DND-41 (cell line): ENCODE data around the gene CSRP1.

Experiments
- ATAC-seq: fragments of 200-7000 bp; cut with Tn5 transposase; 3 replicates; pipeline ENCODE4 v1.9.1; 2021; ENCODE audit warnings: low read depth; ENCODE audit not compliant: insufficient read depth
- DNase-seq: peaks from one replicate; pipeline ENCODE4 v3.0.0-alpha.2; 2020
- H2AFZ ChIP-seq: 2 replicates; pipeline ENCODE4 v1.6.0; 2012; ENCODE audit warnings: low read depth, low read length
- H3K27ac ChIP-seq: 2 replicates; pipeline ENCODE4 v1.5.1; 2012; ENCODE audit warnings: low read length, inconsistent platforms
- H3K27me3 ChIP-seq: fragments of 200-600 bp; sonication (generic); 2 replicates; pipeline ENCODE4 v1.6.0; 2012; ENCODE audit warnings: low read length, mild to moderate bottlenecking, inconsistent platforms; ENCODE audit not compliant: insufficient read depth, poor library complexity
- H3K36me3 ChIP-seq: 2 replicates; pipeline ENCODE4 v1.5.1; 2012; ENCODE audit warnings: low read length, inconsistent platforms; ENCODE audit not compliant: insufficient read depth
- H3K4me1 ChIP-seq: 2 replicates; pipeline ENCODE4 v1.5.1; 2012; ENCODE audit warnings: mild to moderate bottlenecking, low read length; ENCODE audit not compliant: insufficient read depth
- H3K4me2 ChIP-seq: 2 replicates; pipeline ENCODE4 v1.6.0; 2012; ENCODE audit warnings: mild to moderate bottlenecking, moderate library complexity, low read length, inconsistent platforms; ENCODE audit not compliant: insufficient read depth
- H3K4me3 ChIP-seq, 2 experiments: fragments of 200-600 bp in 1 of 2; shearing (Covaris generic) in 1 of 2; 2 replicates each; pipeline ENCODE4 v1.5.1; 2012 to 2016; ENCODE audit warnings: inconsistent platforms in 2 of 2, low read length in 2 of 2, mild to moderate bottlenecking in 2 of 2, low read depth in 1 of 2, moderate library complexity in 1 of 2
- H3K79me2 ChIP-seq: 2 replicates; pipeline ENCODE4 v1.6.0; 2012; ENCODE audit warnings: low read length, inconsistent platforms; ENCODE audit not compliant: insufficient read depth
- H3K9ac ChIP-seq: 2 replicates; pipeline ENCODE4 v1.6.0; 2012; ENCODE audit warnings: low read depth, mild to moderate bottlenecking, inconsistent platforms, low read length, moderate library complexity
- H3K9me3 ChIP-seq: 2 replicates; pipeline ENCODE4 v1.5.1; 2012; ENCODE audit warnings: low read length, moderate library complexity, mild to moderate bottlenecking, inconsistent platforms; ENCODE audit not compliant: insufficient read depth, severe bottlenecking
- H4K20me1 ChIP-seq: 2 replicates; pipeline ENCODE4 v1.6.0; 2012; ENCODE audit warnings: low read length; ENCODE audit not compliant: insufficient read depth
- EZH2 ChIP-seq: IDR thresholded peaks from 3 replicates; pipeline ENCODE4 v1.6.1; 2012; ENCODE audit warnings: borderline replicate concordance, low read depth, mild to moderate bottlenecking, moderate library complexity, low read length, inconsistent platforms; ENCODE audit not compliant: severe bottlenecking
- TF ChIP-seq, protein P1 (sequence below): IDR thresholded peaks from 2 replicates; pipeline ENCODE4 v1.5.1; 2012; ENCODE audit warnings: borderline replicate concordance, low read length, moderate library complexity, mild to moderate bottlenecking; ENCODE audit not compliant: poor library complexity, severe bottlenecking; ENCODE audit errors: extremely low read depth

CSRP1 gene

DNA sequence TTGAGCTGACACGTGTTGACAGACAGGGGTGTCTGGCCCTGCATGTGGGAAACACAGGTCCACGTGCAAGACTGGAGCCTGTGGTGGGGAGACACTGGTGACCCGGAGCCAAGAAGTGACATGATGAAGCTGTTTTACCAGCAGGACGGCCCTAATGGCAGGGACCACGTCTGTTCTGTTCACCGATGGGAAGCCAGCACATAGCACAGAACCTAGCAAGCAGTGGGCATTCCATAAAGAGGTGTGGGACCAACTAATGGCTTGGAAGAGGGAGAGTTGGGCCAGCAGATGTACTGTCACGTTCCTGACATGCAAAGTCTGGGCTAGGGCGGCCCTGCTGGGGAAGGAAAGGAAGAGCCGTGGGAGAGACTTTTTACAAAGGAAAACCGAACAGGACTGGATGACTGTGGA, 47.3 kb upstream of the CSRP1 start:
- H2AFZ ChIP-seq = no peak overlapping the region
- no peaks in the 10 kb centered on the region for H3K79me2 ChIP-seq
- H4K20me1 ChIP-seq = 0 out of 2 replicates have a peak, but pooled peaks cover 3% of the 10 kb centered on the region
- H3K4me2 ChIP-seq = no peak overlapping the region
- ATAC-seq (no peak), DNase-seq (no peak)
- peaks cover 4% of the 10 kb centered on the region for H3K27me3 ChIP-seq
- no peak overlapping the region for H3K9ac ChIP-seq
- no peaks in the 10 kb centered on the region for H3K9me3 ChIP-seq
- H3K4me3 ChIP-seq = no peak overlapping the region
- H3K4me1 ChIP-seq = 0 out of 2 replicates have a peak, but pooled peaks cover under 1% of the 10 kb centered on the region
- no peak overlapping the region for H3K27ac ChIP-seq
- no peak for TF ChIP-seq EZH2
- TF ChIP-seq, protein P1, sequence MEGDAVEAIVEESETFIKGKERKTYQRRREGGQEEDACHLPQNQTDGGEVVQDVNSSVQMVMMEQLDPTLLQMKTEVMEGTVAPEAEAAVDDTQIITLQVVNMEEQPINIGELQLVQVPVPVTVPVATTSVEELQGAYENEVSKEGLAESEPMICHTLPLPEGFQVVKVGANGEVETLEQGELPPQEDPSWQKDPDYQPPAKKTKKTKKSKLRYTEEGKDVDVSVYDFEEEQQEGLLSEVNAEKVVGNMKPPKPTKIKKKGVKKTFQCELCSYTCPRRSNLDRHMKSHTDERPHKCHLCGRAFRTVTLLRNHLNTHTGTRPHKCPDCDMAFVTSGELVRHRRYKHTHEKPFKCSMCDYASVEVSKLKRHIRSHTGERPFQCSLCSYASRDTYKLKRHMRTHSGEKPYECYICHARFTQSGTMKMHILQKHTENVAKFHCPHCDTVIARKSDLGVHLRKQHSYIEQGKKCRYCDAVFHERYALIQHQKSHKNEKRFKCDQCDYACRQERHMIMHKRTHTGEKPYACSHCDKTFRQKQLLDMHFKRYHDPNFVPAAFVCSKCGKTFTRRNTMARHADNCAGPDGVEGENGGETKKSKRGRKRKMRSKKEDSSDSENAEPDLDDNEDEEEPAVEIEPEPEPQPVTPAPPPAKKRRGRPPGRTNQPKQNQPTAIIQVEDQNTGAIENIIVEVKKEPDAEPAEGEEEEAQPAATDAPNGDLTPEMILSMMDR = no peak
- no peaks in the 10 kb centered on the region for H3K36me3 ChIP-seq

DNA sequence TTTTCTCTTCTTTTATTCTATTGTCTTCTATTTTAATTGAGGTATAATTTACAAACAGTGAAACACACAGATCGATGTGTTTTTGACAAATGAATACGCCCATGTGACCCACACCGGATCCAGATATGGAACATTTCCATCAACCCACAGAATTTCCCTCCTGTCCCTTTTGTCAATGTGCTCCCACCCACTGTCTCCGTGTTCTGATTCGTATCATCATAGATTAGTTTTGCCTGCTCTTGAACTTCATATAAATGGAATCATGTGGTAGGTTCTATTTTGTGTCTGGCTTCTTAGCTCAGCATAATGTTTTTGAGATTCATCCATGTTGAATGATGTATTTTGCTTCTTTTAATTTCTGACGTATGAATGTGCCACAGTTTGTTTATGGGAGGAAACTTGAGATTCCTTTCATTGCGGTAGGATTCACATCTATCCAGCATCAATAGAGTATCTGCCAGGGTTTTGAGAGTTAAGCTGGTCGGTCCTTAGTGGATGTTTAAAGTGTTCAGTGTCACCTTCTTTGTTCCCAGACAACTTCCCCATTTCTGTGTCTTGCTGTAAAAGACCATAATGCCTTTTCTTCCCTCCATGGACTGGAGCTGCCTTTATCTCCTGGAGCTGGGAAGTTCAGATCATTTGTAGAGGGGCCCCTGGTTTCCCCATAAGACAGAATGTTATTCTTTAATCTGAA, 46.7 kb upstream of the CSRP1 start:
- no peak overlapping the region for H3K27ac ChIP-seq

DNA sequence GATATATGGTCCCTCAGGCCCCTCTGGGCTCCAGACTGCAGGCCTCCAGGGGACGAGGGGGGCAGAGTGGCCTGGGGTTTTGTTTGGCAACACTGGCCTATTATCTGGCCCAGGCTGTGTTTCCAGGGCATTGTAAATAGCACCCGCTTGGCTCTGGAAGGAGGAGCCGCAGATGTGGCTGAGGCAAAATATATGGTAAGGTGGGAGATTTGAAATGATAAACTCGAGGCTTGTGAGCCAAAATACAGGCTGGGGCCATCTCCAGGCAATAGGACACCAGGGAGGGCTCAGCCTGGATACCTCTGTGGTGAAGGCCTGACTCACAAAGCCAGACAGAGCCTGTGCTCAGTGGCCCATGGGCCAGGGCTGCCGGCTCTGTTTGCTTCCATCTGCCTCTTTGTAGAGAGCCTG, 46.0 kb upstream of the CSRP1 start:
- no peak overlapping the region for H3K9ac ChIP-seq
- no peaks in the 10 kb centered on the region for H3K79me2 ChIP-seq
- ATAC-seq = no peak
- TF ChIP-seq, protein P1 = no peak
- no peak for TF ChIP-seq EZH2
- H3K4me1 ChIP-seq = no peaks in the 10 kb centered on the region
- H3K27me3 ChIP-seq = peaks cover 4% of the 10 kb centered on the region
- H3K4me3 ChIP-seq = no peak overlapping the region
- no peaks in the 10 kb centered on the region for H3K36me3 ChIP-seq
- H2AFZ ChIP-seq = no peak overlapping the region
- no peak overlapping the region for H3K27ac ChIP-seq
- 0 out of 2 replicates have a peak, but pooled peaks cover 3% of the 10 kb centered on the region for H4K20me1 ChIP-seq
- DNase-seq = no peak
- H3K9me3 ChIP-seq = no peaks in the 10 kb centered on the region
- no peak overlapping the region for H3K4me2 ChIP-seq

More for the DNA sequence above, 46.7 kb upstream of the CSRP1 start:
- Histone ChIP-seq H3K9me3 (no peaks in the 10 kb centered on the region), H3K27me3 (peaks cover 4% of the 10 kb centered on the region), H2AFZ (no peak overlapping the region), H3K4me3 (no peak overlapping the region), H3K4me2 (no peak overlapping the region), H4K20me1 (0 out of 2 replicates have a peak, but pooled peaks cover 3% of the 10 kb centered on the region), H3K79me2 (no peaks in the 10 kb centered on the region), H3K36me3 (no peaks in the 10 kb centered on the region), H3K9ac (no peak overlapping the region), H3K4me1 (no peaks in the 10 kb centered on the region)
- TF ChIP-seq, protein P1 = no peak
- no peak for TF ChIP-seq EZH2
- DNase-seq (no peak), ATAC-seq (no peak)
